SJSA1 (cell line): ENCODE measurements around the gene TMC6. TPM values are rescaled to one million over a fixed set of nuclear protein-coding genes. Genes with fewer than 3 reads are reported as not detected.

Source experiments
- DNase-seq, 2 experiments: peaks; one replicate each; pipeline ENCODE4 v3.0.0-alpha.2; 2015 to 2020; ENCODE audit warnings: low spot score in 2 of 2, low read depth in 1 of 2
- H3K27ac ChIP-seq: fragments of 250-450 bp; sonication (Bioruptor Pico); 2 replicates; pipeline ENCODE4 v1.5.1; 2020; ENCODE audit warnings: mild to moderate bottlenecking, moderate library complexity
- H3K27me3 ChIP-seq: fragments of 250-450 bp; sonication (Bioruptor Pico); replicated peaks from 2 replicates; pipeline ENCODE4 v1.5.1; 2020; ENCODE audit warnings: mild to moderate bottlenecking, moderate library complexity
- H3K36me3 ChIP-seq: fragments of 250-450 bp; sonication (Bioruptor Pico); 2 replicates; pipeline ENCODE4 v1.5.1; 2020; ENCODE audit warnings: mild to moderate bottlenecking
- H3K4me1 ChIP-seq: fragments of 250-450 bp; sonication (Bioruptor Pico); replicated peaks from 2 replicates; pipeline ENCODE4 v1.6.1; 2021; ENCODE audit warnings: mild to moderate bottlenecking
- H3K4me3 ChIP-seq: fragments of 250-450 bp; sonication (Bioruptor Pico); 2 replicates; pipeline ENCODE4 v1.5.1; 2020; ENCODE audit warnings: mild to moderate bottlenecking
- H3K9me3 ChIP-seq: fragments of 250-450 bp; sonication (Bioruptor Pico); replicated peaks from 2 replicates; pipeline ENCODE4 v1.5.1; 2020; ENCODE audit warnings: mild to moderate bottlenecking
- total RNA-seq: library from RNA; depleted of rRNA; stranded (reverse); fragments of >200 nt; shearing (Covaris generic); gene quantifications from 2 replicates; pipeline ENCODE4 v1.2.3, GENCODE V29; 2014

Gene TMC6
- total RNA-seq, 1 experiment from 2014 or later = 0.53 TPM

- H3K27me3 ChIP-seq = peaks cover 32% of the 10 kb centered on the region
- peaks cover 11% of the 10 kb centered on the region for H3K4me1 ChIP-seq
- H3K9me3 ChIP-seq = no peaks in the 10 kb centered on the region
- no peaks in the 10 kb centered on the region for H3K36me3 ChIP-seq
- no peak overlapping the region for H3K4me3 ChIP-seq
- no peak for DNase-seq
- H3K27ac ChIP-seq = no peak overlapping the region
Observed at GRCh38 chr17:78125976-78126894, 2.3 kb downstream of the TMC6 start.

- H3K27ac ChIP-seq = no peak overlapping the region
- peaks cover 23% of the 10 kb centered on the region for H3K27me3 ChIP-seq
- no peak overlapping the region for H3K4me3 ChIP-seq
- H3K9me3 ChIP-seq = no peaks in the 10 kb centered on the region
- no peaks in the 10 kb centered on the region for H3K36me3 ChIP-seq
- peaks cover 11% of the 10 kb centered on the region for H3K4me1 ChIP-seq
- DNase-seq = no peak
Observed at GRCh38 chr17:78125138-78125913, 3.2 kb downstream of the TMC6 start.

GRCh38 chr17:78124836-78125137 lies 3.8 kb downstream of the TMC6 start:
- Histone ChIP-seq H3K4me1 (peaks cover 11% of the 10 kb centered on the region), H3K4me3 (no peak overlapping the region), H3K9me3 (no peaks in the 10 kb centered on the region), H3K27ac (no peak overlapping the region), H3K36me3 (no peaks in the 10 kb centered on the region), H3K27me3 (peaks cover 20% of the 10 kb centered on the region)
- DNase-seq = no peak

GRCh38 chr17:78124081-78124835 lies 4.3 kb downstream of the TMC6 start:
- no peak overlapping the region for H3K27ac ChIP-seq
- no peaks in the 10 kb centered on the region for H3K9me3 ChIP-seq
- H3K27me3 ChIP-seq = peaks cover 15% of the 10 kb centered on the region
- H3K4me3 ChIP-seq = no peak overlapping the region
- DNase-seq = no peak
- H3K36me3 ChIP-seq = no peaks in the 10 kb centered on the region
- H3K4me1 ChIP-seq = peaks cover 10% of the 10 kb centered on the region

GRCh38 chr17:78123258-78123929 lies 5.2 kb downstream of the TMC6 start:
- H3K4me3 ChIP-seq = no peak overlapping the region
- H3K27me3 ChIP-seq = peaks cover 7% of the 10 kb centered on the region
- H3K27ac ChIP-seq = no peak overlapping the region
- DNase-seq = no peak
- H3K9me3 ChIP-seq = no peaks in the 10 kb centered on the region
- H3K4me1 ChIP-seq = peaks cover 2% of the 10 kb centered on the region
- H3K36me3 ChIP-seq = no peaks in the 10 kb centered on the region

GRCh38 chr17:78122931-78123249 lies 5.7 kb downstream of the TMC6 start:
- no peaks in the 10 kb centered on the region; the same call in 1 of the 2 replicates for H3K36me3 ChIP-seq

GRCh38 chr17:78122216-78122930 lies 6.2 kb downstream of the TMC6 start:
- Histone ChIP-seq H3K4me3 (no peak overlapping the region), H3K27me3 (no peaks in the 10 kb centered on the region), H3K4me1 (peaks cover 7% of the 10 kb centered on the region), H3K9me3 (no peaks in the 10 kb centered on the region), H3K36me3 (no peaks in the 10 kb centered on the region; the same call in 1 of the 2 replicates), H3K27ac (no peak overlapping the region)
- no peak for DNase-seq

More at GRCh38 chr17:78122931-78123249, 5.7 kb downstream of the TMC6 start:
- Histone ChIP-seq H3K9me3 (no peaks in the 10 kb centered on the region), H3K4me1 (peaks cover 2% of the 10 kb centered on the region), H3K27me3 (peaks cover 4% of the 10 kb centered on the region), H3K4me3 (no peak overlapping the region), H3K27ac (no peak overlapping the region)
- no peak for DNase-seq

GRCh38 chr17:78121801-78122215 lies 6.7 kb downstream of the TMC6 start:
- H3K27ac ChIP-seq = no peak overlapping the region
- H3K4me1 ChIP-seq = peaks cover 9% of the 10 kb centered on the region
- H3K9me3 ChIP-seq = no peaks in the 10 kb centered on the region
- no peaks in the 10 kb centered on the region for H3K27me3 ChIP-seq
- no peak for DNase-seq
- H3K36me3 ChIP-seq = no peaks in the 10 kb centered on the region; the same call in 1 of the 2 replicates
- no peak overlapping the region for H3K4me3 ChIP-seq

- H3K4me3 ChIP-seq = no peak overlapping the region
- no peaks in the 10 kb centered on the region for H3K9me3 ChIP-seq
- DNase-seq = no peak
- no peak overlapping the region for H3K27ac ChIP-seq
- H3K27me3 ChIP-seq = no peaks in the 10 kb centered on the region
- H3K4me1 ChIP-seq = peaks cover 9% of the 10 kb centered on the region
- no peaks in the 10 kb centered on the region; the same call in 1 of the 2 replicates for H3K36me3 ChIP-seq
Observed at GRCh38 chr17:78120971-78121800, 7.4 kb downstream of the TMC6 start.

GRCh38 chr17:78120537-78120936 lies 8.0 kb downstream of the TMC6 start:
- Histone ChIP-seq H3K27ac (no peak overlapping the region), H3K36me3 (no peaks in the 10 kb centered on the region; the same call in 1 of the 2 replicates), H3K27me3 (no peaks in the 10 kb centered on the region), H3K4me3 (no peak overlapping the region), H3K9me3 (no peaks in the 10 kb centered on the region), H3K4me1 (peaks cover 9% of the 10 kb centered on the region)
- DNase-seq = no peak

GRCh38 chr17:78118801-78119241 lies 9.7 kb downstream of the TMC6 start:
- peaks cover 9% of the 10 kb centered on the region for H3K4me1 ChIP-seq
- H3K36me3 ChIP-seq = no peaks in the 10 kb centered on the region; the same call in 1 of the 2 replicates
- no peak overlapping the region for H3K27ac ChIP-seq
- H3K9me3 ChIP-seq = no peaks in the 10 kb centered on the region; the same call in 1 of the 2 replicates
- no peaks in the 10 kb centered on the region for H3K27me3 ChIP-seq
- DNase-seq = no peak
- H3K4me3 ChIP-seq = no peak overlapping the region
